GM12891 (cell line): ENCODE results near the gene PCNT.

Source experiments
- POLR2A ChIP-seq: IDR thresholded peaks from 2 replicates; pipeline ENCODE4 v1.6.1; 2011; ENCODE audit warnings: low read depth, low read length, control low read depth
- POLR2AphosphoS5 ChIP-seq: IDR thresholded peaks from 2 replicates; pipeline ENCODE4 v1.6.1; 2011; ENCODE audit warnings: low read depth, low read length, control low read depth

DNA sequence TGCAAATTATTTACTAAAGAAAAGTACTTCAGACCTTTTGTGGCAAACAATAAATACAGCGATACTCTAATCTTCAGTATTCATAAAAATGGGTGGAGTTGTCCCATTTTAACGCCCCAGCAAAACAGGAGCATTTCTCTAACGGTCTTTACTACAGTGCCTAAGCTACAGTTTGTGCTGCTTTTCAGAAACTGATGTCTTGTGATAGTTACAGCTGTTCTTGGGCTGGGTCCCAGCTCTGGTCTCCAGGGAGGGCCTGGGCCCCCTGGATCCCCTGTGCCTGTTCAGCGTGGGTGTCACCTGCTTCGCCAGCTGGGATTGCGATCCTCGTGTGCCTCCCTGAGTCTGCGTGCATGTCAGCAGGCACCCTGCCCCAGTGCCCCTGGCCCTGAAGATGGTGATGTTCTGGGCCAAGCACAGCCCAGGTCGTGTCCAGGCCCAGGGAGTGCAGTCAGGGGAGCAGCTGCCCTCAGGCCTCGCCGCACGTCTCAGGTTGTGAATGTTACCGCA is 70.7 kb downstream of the PCNT start:
- TF ChIP-seq POLR2A: no peak
- no peak for TF ChIP-seq POLR2AphosphoS5
